Measurements from ENCODE around the gene OLFM1. TPM values are rescaled to one million over a fixed set of nuclear protein-coding genes. Genes with fewer than 3 reads are reported as not detected.

Gene OLFM1
- polyA plus RNA-seq, 1 donor from 2014 or later: 0.20 TPM

Other genes starting within 250 kb of the OLFM1 start
- not detected for gene FCN2, start 206.9 kb upstream of the OLFM1 start, polyA plus RNA-seq
- gene FCN1, start 169.8 kb upstream of the OLFM1 start, polyA plus RNA-seq: 9.5 TPM